Kidney tubule cell (primary cell): Measurements from ENCODE around the gene SCN10A.

ENCODE experiments used
- DNase-seq: peaks from one replicate; pipeline ENCODE4 v3.0.0-alpha.2; 2018; ENCODE audit warnings: low spot score

The SCN10A gene

DNA sequence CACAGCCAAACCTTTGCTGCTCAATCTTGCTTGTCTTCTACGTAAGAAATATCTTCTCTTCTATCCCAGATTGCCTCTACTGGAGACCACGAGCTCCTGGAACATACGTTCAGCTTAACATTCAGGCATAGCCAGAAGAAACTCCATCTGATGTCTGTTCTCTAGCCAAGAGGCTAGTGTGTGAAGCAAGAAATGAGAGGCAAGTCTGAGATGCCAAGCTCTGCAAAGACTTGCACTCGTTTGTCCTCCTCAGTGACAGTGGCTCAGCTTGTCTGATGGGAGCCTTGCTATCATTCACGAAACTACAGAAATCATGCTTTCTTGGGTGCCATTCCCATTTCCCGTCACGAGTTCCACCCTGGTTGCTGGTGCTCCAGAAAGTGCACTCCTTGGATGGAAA, at the start of gene SCN10A:
Gene SCN10A, minus strand, starts transcription at position 192 of the 400 bp plus-strand sequence. CDS start 22,207 bp downstream, outside the sequence.
- no peak for DNase-seq

- no peak for DNase-seq
Measured at GRCh38 chr3:38853011-38853410, 37.0 kb upstream of the SCN10A start.

GRCh38 chr3:38843898-38844297, 27.9 kb upstream of the SCN10A start:
- DNase-seq = peak; percentile 43

GRCh38 chr3:38842266-38842965, 26.4 kb upstream of the SCN10A start:
- no peak for DNase-seq

GRCh38 chr3:38840987-38841386, 25.0 kb upstream of the SCN10A start:
- no peak for DNase-seq

GRCh38 chr3:38837358-38837757, 21.3 kb upstream of the SCN10A start:
- peak; percentile 53 for DNase-seq

- DNase-seq = no peak
Measured at GRCh38 chr3:38836561-38836960, 20.5 kb upstream of the SCN10A start.

GRCh38 chr3:38835939-38836338, 19.9 kb upstream of the SCN10A start:
- DNase-seq = peak; percentile 11

GRCh38 chr3:38834717-38835116, 18.7 kb upstream of the SCN10A start:
- no peak for DNase-seq

- DNase-seq = peak; percentile 61
Measured at GRCh38 chr3:38834110-38834509, 18.1 kb upstream of the SCN10A start.

GRCh38 chr3:38829404-38829803, 13.4 kb upstream of the SCN10A start:
- peak; percentile 83 for DNase-seq

GRCh38 chr3:38828681-38829080, 12.7 kb upstream of the SCN10A start:
- DNase-seq = no peak

DNA sequence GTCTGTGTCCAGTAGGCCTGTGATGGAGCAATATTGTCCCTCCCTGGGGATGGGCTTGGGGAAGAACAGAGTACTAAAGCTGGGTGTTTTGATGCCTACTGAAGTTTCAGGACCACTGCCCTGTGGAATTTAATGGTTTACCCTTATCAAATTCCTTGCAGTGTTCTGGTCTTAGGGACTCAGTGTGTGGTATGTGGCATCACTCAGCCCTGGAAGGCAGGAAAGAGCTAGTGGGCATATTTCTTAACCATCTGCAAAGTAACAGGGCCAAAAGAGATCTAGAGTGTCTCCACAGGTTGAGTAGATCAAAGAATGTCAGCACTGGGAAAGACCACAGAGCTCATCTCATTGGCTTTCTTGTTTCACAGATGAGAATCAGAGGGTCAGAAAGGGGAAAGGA, 11.8 kb upstream of the SCN10A start:
- DNase-seq = peak; percentile 21

GRCh38 chr3:38826001-38826400, 10.0 kb upstream of the SCN10A start:
- peak; percentile 45 for DNase-seq

- no peak for DNase-seq
Measured at GRCh38 chr3:38824349-38824748, 8.3 kb upstream of the SCN10A start.

DNA sequence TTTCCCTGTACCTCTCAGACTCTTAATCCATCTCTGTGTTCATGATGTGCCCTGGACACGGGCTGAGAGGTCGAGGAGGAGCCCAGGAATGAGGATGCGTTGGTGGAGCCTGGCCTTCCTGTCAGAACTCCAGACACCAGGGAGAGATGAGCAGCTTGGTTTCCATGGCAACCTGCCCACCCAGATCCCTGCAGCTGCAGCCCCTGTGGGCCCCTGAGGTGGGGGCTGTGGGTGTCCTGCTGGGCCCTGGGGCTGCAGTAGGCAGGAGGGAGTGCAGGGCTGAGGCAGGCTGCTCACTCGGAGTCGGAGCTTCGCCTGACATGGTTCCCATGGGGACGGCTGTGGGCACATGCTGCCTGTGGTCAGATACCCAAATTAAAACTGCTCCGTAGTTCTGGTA, 7.7 kb upstream of the SCN10A start:
- DNase-seq = no peak

GRCh38 chr3:38823186-38823585, 7.2 kb upstream of the SCN10A start:
- no peak for DNase-seq

- DNase-seq = no peak
Measured at GRCh38 chr3:38811822-38812221, 4.2 kb downstream of the SCN10A start.

DNA sequence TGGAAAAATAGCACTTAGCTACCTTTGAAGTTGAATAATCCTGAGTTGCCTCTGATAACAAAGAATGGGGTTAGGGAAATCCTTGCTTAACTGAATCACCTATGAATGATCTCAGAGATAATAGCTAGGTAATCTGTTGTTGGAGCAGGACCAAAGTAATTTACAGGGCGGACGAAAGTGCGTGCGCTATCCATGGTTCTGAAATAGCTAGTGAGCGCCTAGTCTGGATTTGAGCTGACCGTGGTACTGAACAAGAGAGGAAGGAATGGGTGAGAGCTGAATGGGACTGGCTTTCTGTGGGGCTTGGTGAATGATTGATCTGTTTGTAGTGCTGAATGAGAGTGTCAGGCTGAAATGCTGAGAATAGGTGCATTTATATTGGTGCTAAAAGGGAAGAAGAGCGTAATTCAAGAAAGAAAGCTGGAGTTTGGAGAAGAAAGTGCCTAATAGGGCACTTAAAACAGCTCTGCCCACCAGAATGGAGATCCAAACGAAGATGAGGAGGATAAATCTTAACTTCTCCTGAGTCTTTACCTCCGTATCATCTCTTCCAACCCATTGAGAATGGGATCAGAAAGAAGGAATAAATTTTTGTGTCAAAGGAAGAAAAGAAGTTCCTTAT, 10.1 kb downstream of the SCN10A start:
- DNase-seq = peak; percentile 69

GRCh38 chr3:38805004-38805403, 11.0 kb downstream of the SCN10A start:
- DNase-seq = no peak

GRCh38 chr3:38800511-38800910, 15.5 kb downstream of the SCN10A start:
- DNase-seq = no peak

DNA sequence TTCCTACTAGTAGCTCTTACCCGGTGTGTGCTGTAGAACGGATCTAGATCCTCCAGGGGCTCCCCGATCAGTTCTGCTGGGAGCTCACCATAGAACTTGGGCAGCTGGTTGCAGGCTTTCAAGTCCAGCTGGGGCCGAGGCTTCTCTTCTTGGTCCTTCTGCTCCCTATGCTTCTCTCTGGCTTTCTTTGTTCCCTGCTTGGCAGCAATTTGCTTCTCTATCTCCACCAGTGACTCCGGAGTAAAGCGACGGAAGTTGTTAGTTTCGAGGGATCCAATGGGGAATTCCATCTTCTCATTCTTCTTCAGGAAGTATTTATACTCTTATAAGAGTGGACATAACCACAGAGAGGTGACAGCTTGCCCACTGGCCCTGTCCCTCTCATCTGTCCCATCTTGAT, 22.3 kb downstream of the SCN10A start:
- no peak for DNase-seq

GRCh38 chr3:38792983-38793382, 23.0 kb downstream of the SCN10A start:
- DNase-seq = no peak

- no peak for DNase-seq
Measured at GRCh38 chr3:38782148-38782547, 33.9 kb downstream of the SCN10A start.
